ENCODE data around the gene TRIOBP. TPM values are rescaled to one million over a fixed set of nuclear protein-coding genes. Genes with fewer than 3 reads are reported as not detected.

Gene TRIOBP
- total RNA-seq, 2 donors from 2014 or later, result 114 to 115 TPM

- no peaks in the 10 kb centered on the region for H3K27me3 ChIP-seq (replicated peaks; ENCODE audit: insufficient read depth)
- intact Hi-C loops (cut with DNase I), result no loop called here
- WGBS, result 79% methylated on average over 16 of the region's 16 CpGs
- H3K4me1 ChIP-seq (replicated peaks), result peaks cover 5% of the 10 kb centered on the region
- H3K9me3 ChIP-seq, result no peaks in the 10 kb centered on the region
- H3K36me3 ChIP-seq, result peaks cover 0 to 3% of the 10 kb centered on the region in 2 donors
- H3K4me3 ChIP-seq, result no peak overlapping the region
- no peak for TF ChIP-seq POLR2AphosphoS5 (IDR thresholded peaks at IDR 0.05)
- TF ChIP-seq POLR2A (IDR thresholded peaks at IDR 0.05), result no peak
- TF ChIP-seq CTCF (IDR thresholded peaks at IDR 0.05), result no peak
- DNase-seq (ENCODE audit: low spot score), result no peak
- H3K27ac ChIP-seq, result no peak overlapping the region
Observed at GRCh38 chr22:37684803-37685615, 11.8 kb upstream of the TRIOBP start.

- Histone ChIP-seq H3K4me1 (replicated peaks) (peaks cover 5% of the 10 kb centered on the region), H3K36me3 (peaks cover 8 to 9% of the 10 kb centered on the region in 2 donors), H3K4me3 (peak within 1 kb of the TSS; percentile 70 to 86), H3K27ac (peak within 1 kb of the TSS; percentile 80 to 83), H3K9me3 (no peaks in the 10 kb centered on the region), H3K27me3 (replicated peaks; ENCODE audit: insufficient read depth) (no peaks in the 10 kb centered on the region)
- 2% methylated on average over 62 of the region's 62 CpGs for WGBS
- TF ChIP-seq CTCF (IDR thresholded peaks at IDR 0.05) (peak in 3 of 4 experiments; percentile 10 to 28 (median 12)), POLR2A (IDR thresholded peaks at IDR 0.05) (peak; percentile 39), POLR2AphosphoS5 (IDR thresholded peaks at IDR 0.05) (peak; percentile 91)
- intact Hi-C loops (cut with DNase I), result no loop called here
- peak; percentile 70 for DNase-seq (ENCODE audit: low spot score)
Observed at GRCh38 chr22:37686002-37686982, 10.6 kb upstream of the TRIOBP start, which contains the start of gene NOL12. Gene NOL12, plus strand, starts transcription at chr22:37686343. Its CDS starts 50 bp downstream, at chr22:37686393.

GRCh38 chr22:37690407-37690806 lies 6.4 kb upstream of the TRIOBP start:
- H3K4me1 ChIP-seq (replicated peaks), result peaks cover 5% of the 10 kb centered on the region
- H3K4me3 ChIP-seq, result no peak overlapping the region
- DNase-seq (ENCODE audit: low spot score), result no peak
- WGBS, result 82% methylated on average over 7 of the region's 7 CpGs
- intact Hi-C loops (cut with DNase I), result no loop called here
- H3K9me3 ChIP-seq, result no peaks in the 10 kb centered on the region
- H3K27me3 ChIP-seq (replicated peaks; ENCODE audit: insufficient read depth), result no peaks in the 10 kb centered on the region
- TF ChIP-seq CTCF (IDR thresholded peaks at IDR 0.05), result no peak
- no peak for TF ChIP-seq POLR2AphosphoS5 (IDR thresholded peaks at IDR 0.05)
- no peak for TF ChIP-seq POLR2A (IDR thresholded peaks at IDR 0.05)
- no peak overlapping the region for H3K27ac ChIP-seq
- H3K36me3 ChIP-seq, result peaks cover 10 to 14% of the 10 kb centered on the region in 2 donors

GRCh38 chr22:37690901-37691504 lies 5.8 kb upstream of the TRIOBP start:
- H3K27me3 ChIP-seq (replicated peaks; ENCODE audit: insufficient read depth), result no peaks in the 10 kb centered on the region
- peaks cover 5% of the 10 kb centered on the region for H3K4me1 ChIP-seq (replicated peaks)
- H3K4me3 ChIP-seq, result no peak overlapping the region
- DNase-seq (ENCODE audit: low spot score), result peak; percentile 54
- H3K9me3 ChIP-seq, result no peaks in the 10 kb centered on the region
- TF ChIP-seq POLR2AphosphoS5 (IDR thresholded peaks at IDR 0.05), result no peak
- no peak for TF ChIP-seq POLR2A (IDR thresholded peaks at IDR 0.05)
- TF ChIP-seq CTCF (IDR thresholded peaks at IDR 0.05), result no peak
- peaks cover 10 to 14% of the 10 kb centered on the region in 2 donors for H3K36me3 ChIP-seq
- intact Hi-C loops (cut with DNase I), result no loop called here
- WGBS, result 84% methylated on average over 17 of the region's 18 CpGs
- no peak overlapping the region for H3K27ac ChIP-seq
